BLaER1 treated with 17β-estradiol and CSF1 and Interleukin-3, amounts not matched to agents 10 nM and 100 nM (cell line): ENCODE measurements around the gene TMEM60.
A peak's percentile ranks its signal among the peaks of the same experiment; 100 is the strongest.

Experiments
- H3K27ac ChIP-seq, 11 experiments: shearing (Covaris generic); formaldehyde crosslinking; 2 replicates each; pipeline ENCODE4 v1.8.1; 2022
- H3K27me3 ChIP-seq, 11 experiments: shearing (Covaris generic); formaldehyde crosslinking; 2 replicates each; pipeline ENCODE4 v1.8.1; 2022
- H3K36me3 ChIP-seq, 11 experiments: shearing (Covaris generic); formaldehyde crosslinking; 2 replicates each; pipeline ENCODE4 v1.8.1; 2022
- H3K4me1 ChIP-seq, 10 experiments: shearing (Covaris generic); formaldehyde crosslinking; 2 replicates each; pipeline ENCODE4 v1.8.1; 2022
- H3K4me2 ChIP-seq, 11 experiments: shearing (Covaris generic); formaldehyde crosslinking; 2 replicates each; pipeline ENCODE4 v1.8.1; 2022
- H3K4me3 ChIP-seq, 10 experiments: shearing (Covaris generic); formaldehyde crosslinking; 2 replicates each; pipeline ENCODE4 v1.8.1; 2022
- H3K9ac ChIP-seq, 11 experiments: shearing (Covaris generic); formaldehyde crosslinking; 2 replicates each; pipeline ENCODE4 v1.8.1; 2022
- H3K9me3 ChIP-seq, 11 experiments: shearing (Covaris generic); formaldehyde crosslinking; replicated peaks in 1 of 11; 2 replicates each; pipeline ENCODE4 v1.8.1; 2022
- H4K20me1 ChIP-seq, 11 experiments: shearing (Covaris generic); formaldehyde crosslinking; 2 replicates each; pipeline ENCODE4 v1.8.1; 2022
- Cebpa-rat ChIP-seq, 11 experiments: shearing (Covaris generic); IDR thresholded peaks; 2 replicates each; pipeline ENCODE4 v1.8.1; 2022

TMEM60 gene

DNA sequence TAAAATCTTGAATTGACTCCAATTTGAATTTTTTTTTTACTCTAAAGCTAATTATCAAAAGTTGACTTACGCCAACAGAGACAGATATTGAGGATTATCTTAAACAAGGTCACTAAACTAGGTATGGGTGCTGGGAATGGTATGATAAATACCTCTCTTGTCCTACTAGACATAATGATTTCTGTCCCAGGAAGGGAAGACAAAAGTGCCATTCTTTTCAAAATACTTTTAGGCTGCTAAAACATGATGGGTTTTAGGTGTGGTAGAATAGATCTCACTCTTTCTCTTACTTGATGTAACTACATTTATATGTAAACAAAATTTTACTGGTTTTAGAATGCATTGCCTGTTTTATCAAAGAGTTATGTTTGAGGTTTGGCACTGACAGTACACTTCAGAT is 15.1 kb downstream of the TMEM60 start:
- Histone ChIP-seq H3K4me1 (peaks cover 0 to 15% (median 0%) of the 10 kb centered on the region in 10 experiments; a peak in 4 of 20 replicates), H3K4me3 (no peak overlapping the region), H3K4me2 (no peak overlapping the region), H3K27ac (no peak overlapping the region), H3K9ac (no peak overlapping the region), H3K36me3 (peaks cover 63 to 95% (median 86%) of the 10 kb centered on the region in 11 experiments), H3K27me3 (no peaks in the 10 kb centered on the region), H4K20me1 (peaks cover 0 to 3% (median 0%) of the 10 kb centered on the region in 11 experiments; a peak in 1 of 22 replicates), H3K9me3 (peaks cover 10 to 32% (median 24%) of the 10 kb centered on the region in 11 experiments)
- TF ChIP-seq Cebpa-rat (IDR thresholded peaks at IDR 0.05) = no peak

DNA sequence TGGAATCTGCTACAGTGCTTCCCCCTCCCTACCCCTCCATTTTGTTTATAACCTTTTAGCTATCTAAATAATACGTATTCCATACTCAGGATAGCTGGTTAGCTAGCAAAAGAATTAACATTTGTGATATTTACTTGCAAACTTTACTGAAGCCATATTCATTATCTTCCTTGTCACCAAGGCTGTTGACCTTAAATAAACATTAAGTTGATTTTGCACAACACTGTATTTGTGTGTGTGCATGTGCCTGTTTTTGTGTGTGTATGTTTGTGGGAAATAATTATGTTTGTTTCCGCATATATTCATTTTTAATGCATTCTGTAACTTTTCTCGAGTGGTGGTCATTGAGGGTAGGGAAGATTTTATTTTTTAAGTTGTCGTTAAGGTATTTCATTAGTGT is 15.9 kb downstream of the TMEM60 start:
- H3K9me3 ChIP-seq = peaks cover 10 to 32% (median 24%) of the 10 kb centered on the region in 11 experiments
- H3K9ac ChIP-seq = no peak overlapping the region
- H3K4me1 ChIP-seq = peaks cover 0 to 15% (median 0%) of the 10 kb centered on the region in 10 experiments; a peak in 4 of 20 replicates
- peaks cover 66 to 97% (median 87%) of the 10 kb centered on the region in 11 experiments for H3K36me3 ChIP-seq
- H3K4me2 ChIP-seq = no peak overlapping the region
- no peaks in the 10 kb centered on the region for H3K27me3 ChIP-seq
- no peaks in the 10 kb centered on the region for H4K20me1 ChIP-seq
- H3K4me3 ChIP-seq = no peak overlapping the region
- TF ChIP-seq Cebpa-rat (IDR thresholded peaks at IDR 0.05) = no peak
- H3K27ac ChIP-seq = no peak overlapping the region

DNA sequence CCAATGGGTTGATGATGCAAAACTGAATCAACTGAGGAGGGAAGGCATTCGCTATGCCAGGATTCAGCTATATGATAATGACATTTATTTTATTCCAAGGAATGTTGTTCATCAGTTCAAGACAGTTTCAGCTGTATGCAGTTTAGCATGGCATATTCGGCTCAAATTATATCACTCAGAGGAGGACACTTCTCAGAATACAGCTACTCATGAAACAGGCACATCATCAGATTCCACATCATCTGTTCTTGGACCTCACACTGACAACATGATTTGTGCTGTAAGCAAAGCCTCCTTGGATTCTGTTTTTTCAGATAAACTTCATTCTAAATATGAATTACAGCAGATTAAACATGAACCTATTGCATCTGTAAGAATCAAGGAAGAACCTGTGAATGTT is 19.7 kb downstream of the TMEM60 start:
- no peak for TF ChIP-seq Cebpa-rat (IDR thresholded peaks at IDR 0.05)
- H3K4me2 ChIP-seq = no peak overlapping the region
- no peak overlapping the region for H3K9ac ChIP-seq
- H3K27me3 ChIP-seq = no peaks in the 10 kb centered on the region
- peaks cover 83 to 97% (median 91%) of the 10 kb centered on the region in 11 experiments for H3K36me3 ChIP-seq
- H3K27ac ChIP-seq = no peak overlapping the region
- H3K4me3 ChIP-seq = no peak overlapping the region
- H3K4me1 ChIP-seq = no peaks in the 10 kb centered on the region; a peak in 1 of 20 replicates
- no peaks in the 10 kb centered on the region for H4K20me1 ChIP-seq
- peaks cover 12 to 28% (median 22%) of the 10 kb centered on the region in 11 experiments for H3K9me3 ChIP-seq

DNA sequence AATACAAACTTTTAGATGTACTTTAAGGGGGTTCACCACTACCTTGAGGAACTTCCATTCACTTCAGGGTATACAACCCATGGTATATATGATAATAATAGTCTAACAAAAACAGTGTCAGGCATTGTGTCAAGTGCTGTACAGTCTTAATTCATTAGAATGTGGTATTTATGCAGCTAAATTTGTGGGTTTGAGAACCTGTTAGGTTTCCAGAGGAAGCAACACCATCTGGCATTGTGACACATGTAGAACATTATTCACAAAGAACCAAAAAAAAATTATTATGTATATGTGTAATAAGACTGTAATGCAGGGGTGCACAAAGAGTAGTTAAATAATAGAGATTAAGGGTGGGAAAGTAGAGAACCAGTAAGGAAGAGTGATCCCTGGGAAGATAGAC is 26.3 kb downstream of the TMEM60 start:
- H3K27me3 ChIP-seq = no peaks in the 10 kb centered on the region
- H4K20me1 ChIP-seq = peaks cover 0 to 5% (median 0%) of the 10 kb centered on the region in 11 experiments; a peak in 1 of 22 replicates
- no peak overlapping the region for H3K27ac ChIP-seq
- no peaks in the 10 kb centered on the region; a peak in 1 of 20 replicates for H3K4me1 ChIP-seq
- no peak for TF ChIP-seq Cebpa-rat (IDR thresholded peaks at IDR 0.05)
- H3K4me3 ChIP-seq = no peak overlapping the region
- H3K9me3 ChIP-seq = peaks cover 12 to 25% (median 22%) of the 10 kb centered on the region in 11 experiments
- H3K9ac ChIP-seq = no peak overlapping the region
- H3K4me2 ChIP-seq = no peak overlapping the region
- H3K36me3 ChIP-seq = peaks cover 82 to 92% (median 89%) of the 10 kb centered on the region in 11 experiments

DNA sequence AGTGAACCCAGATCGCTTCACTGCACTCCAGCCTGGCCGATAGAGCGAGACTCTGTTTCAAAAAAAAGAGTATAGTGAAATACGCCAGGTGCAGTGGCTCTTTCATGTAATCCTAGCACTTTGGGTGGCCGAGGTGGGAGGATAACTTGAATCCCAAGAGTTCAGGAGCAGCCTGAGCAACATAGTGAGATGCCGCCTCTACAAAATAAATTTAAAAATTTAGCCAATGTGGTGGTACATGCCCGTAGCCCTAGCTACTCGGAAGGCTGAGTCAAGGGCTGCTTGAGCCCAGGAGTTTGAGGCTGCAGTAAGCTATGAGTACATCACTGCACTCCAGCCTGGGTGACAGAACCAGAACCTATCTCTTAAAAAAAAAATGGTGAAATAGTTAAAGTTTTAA is 27.9 kb downstream of the TMEM60 start:
- Histone ChIP-seq H3K27ac (no peak overlapping the region), H3K36me3 (peaks cover 78 to 90% (median 84%) of the 10 kb centered on the region in 11 experiments), H3K4me3 (no peak overlapping the region), H3K9ac (no peak overlapping the region), H3K4me1 (peaks cover 0 to 13% (median 0%) of the 10 kb centered on the region in 10 experiments; a peak in 8 of 20 replicates), H3K27me3 (no peaks in the 10 kb centered on the region), H3K4me2 (no peak overlapping the region), H3K9me3 (peaks cover 0 to 12% (median 10%) of the 10 kb centered on the region in 11 experiments; a peak in 17 of 22 replicates), H4K20me1 (peaks cover 0 to 10% (median 0%) of the 10 kb centered on the region in 11 experiments; a peak in 5 of 22 replicates)
- no peak for TF ChIP-seq Cebpa-rat (IDR thresholded peaks at IDR 0.05)

DNA sequence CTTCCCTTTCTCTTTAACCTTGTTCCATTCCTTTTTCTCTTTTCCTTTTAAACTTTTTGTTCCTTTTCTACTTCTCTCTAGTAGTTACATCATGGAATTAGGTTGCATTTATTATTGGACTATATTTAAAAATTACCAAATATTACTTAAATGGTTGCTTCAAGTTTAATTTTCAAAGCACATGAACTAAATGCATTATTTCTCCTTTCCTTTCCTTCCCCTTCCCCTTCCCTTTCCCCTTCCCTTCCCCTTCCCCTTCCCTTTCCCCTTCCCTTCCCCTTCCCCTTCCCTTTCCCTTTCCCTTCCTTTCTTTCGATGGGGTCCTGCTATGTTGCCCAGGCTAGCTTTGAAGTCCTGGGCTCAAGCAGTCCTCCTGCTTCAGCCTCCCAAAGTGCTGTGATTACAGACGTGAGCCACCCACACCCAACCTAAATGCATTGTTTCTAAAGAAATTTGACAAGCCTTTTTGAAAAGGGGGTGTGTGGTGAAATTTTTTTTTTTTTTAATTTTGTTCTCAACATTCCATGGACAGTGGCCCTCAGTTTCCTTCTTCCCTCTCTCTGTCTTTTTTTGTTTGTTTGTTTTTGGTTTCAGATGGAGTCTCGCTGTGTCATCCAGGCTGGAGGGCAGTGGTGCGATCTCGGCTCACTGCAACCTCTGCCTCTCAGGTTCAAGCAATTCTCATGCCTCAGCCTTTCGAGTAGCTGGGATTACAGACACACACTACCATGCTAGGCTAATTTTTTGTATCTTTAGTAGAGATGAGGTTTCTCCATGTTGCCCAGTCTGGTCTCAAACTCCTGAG is 31.2 kb downstream of the TMEM60 start:
- no peak for TF ChIP-seq Cebpa-rat (IDR thresholded peaks at IDR 0.05)
- H3K9me3 ChIP-seq = no peaks in the 10 kb centered on the region
- H3K9ac ChIP-seq = no peak overlapping the region
- peaks cover 0 to 36% (median 12%) of the 10 kb centered on the region in 11 experiments; a peak in 12 of 22 replicates for H4K20me1 ChIP-seq
- H3K4me1 ChIP-seq = peaks cover 0 to 23% (median 0%) of the 10 kb centered on the region in 10 experiments; a peak in 9 of 20 replicates
- H3K4me3 ChIP-seq = no peak overlapping the region
- H3K27ac ChIP-seq = no peak overlapping the region
- no peaks in the 10 kb centered on the region for H3K27me3 ChIP-seq
- peaks cover 45 to 72% (median 55%) of the 10 kb centered on the region in 11 experiments for H3K36me3 ChIP-seq
- H3K4me2 ChIP-seq = no peak overlapping the region

DNA sequence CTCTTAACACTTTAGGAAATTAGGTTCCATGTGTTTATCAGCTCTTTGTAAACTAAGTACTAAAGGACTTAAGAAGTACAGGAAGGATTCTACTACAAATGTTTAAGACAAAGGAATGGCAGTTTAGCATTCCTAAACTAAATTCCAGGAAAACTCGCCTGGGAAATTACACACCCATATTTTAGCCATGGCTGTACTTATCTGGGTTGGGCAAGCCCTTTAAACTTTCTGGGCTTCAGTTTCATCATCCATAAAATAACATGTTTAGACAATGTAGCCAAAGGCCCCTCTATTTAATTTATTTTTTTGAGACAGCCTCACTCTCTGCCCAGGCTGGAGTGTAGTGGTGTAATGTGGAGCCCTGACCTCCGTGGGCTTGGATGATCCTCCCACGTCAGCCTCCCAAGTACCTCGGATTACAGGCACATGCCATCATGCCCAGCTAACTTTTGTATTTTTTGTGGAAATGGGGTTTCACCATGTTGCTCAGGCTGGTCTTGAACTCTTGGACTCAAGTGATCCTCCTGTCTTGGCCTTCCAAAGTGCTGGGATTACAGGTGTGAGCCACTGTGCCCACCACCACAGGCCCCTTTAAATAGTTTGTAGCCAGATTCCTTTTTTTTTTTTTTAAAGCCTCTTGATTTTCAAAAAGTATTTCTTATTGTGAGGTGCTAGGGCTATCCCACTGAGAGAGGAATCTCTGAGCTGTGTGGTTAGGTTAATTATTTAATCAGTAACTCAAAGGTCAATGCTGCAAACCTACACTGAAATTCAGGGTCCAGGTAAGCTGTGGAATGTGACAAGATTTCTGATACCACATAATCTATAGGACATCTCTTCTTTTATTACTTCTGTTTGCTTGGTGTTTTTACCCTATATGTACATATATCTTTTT is 32.1 kb downstream of the TMEM60 start:
- Histone ChIP-seq H4K20me1 (peaks cover 0 to 43% (median 14%) of the 10 kb centered on the region in 11 experiments; a peak in 12 of 22 replicates), H3K4me2 (peak overlapping the region in 3 of 11 experiments; percentile 0 to 60 (median 33); a peak in 4 of 22 replicates), H3K27ac (peak overlapping the region in 3 of 11 experiments; percentile 25 to 36 (median 26); a peak in 4 of 22 replicates), H3K27me3 (no peaks in the 10 kb centered on the region), H3K4me3 (no peak overlapping the region), H3K36me3 (peaks cover 38 to 64% (median 47%) of the 10 kb centered on the region in 11 experiments), H3K9ac (no peak overlapping the region), H3K9me3 (no peaks in the 10 kb centered on the region), H3K4me1 (peaks cover 3 to 26% (median 3%) of the 10 kb centered on the region in 10 experiments)
- no peak for TF ChIP-seq Cebpa-rat (IDR thresholded peaks at IDR 0.05)

DNA sequence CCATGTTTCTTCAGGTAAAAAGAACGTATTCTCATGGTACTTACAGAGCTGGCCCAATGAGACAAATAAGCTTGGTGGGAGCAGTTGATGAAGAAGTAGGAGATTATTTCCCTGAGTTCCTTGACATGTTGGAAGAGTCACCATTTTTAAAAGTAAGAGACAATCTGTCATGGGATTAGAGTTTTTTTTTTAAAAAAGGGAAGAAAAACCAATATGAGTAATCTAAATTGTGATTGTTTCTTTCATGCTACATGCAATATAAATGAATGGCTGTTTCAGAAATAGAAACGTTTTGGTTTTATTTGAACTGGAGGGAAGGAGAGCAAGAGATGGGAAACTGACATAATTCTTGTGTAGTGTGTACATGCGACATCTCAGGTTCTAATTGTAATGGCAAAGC is 32.8 kb downstream of the TMEM60 start:
- Histone ChIP-seq H3K9ac (no peak overlapping the region), H3K4me3 (no peak overlapping the region), H4K20me1 (peaks cover 4 to 49% (median 18%) of the 10 kb centered on the region in 11 experiments; a peak in 15 of 22 replicates), H3K4me2 (peak overlapping the region in 3 of 11 experiments; percentile 0 to 60 (median 33); a peak in 4 of 22 replicates), H3K4me1 (peaks cover 9 to 33% (median 10%) of the 10 kb centered on the region in 10 experiments), H3K9me3 (no peaks in the 10 kb centered on the region), H3K27me3 (no peaks in the 10 kb centered on the region), H3K36me3 (peaks cover 31 to 57% (median 43%) of the 10 kb centered on the region in 11 experiments), H3K27ac (peak overlapping the region in 3 of 11 experiments; percentile 25 to 36 (median 26); a peak in 3 of 22 replicates)
- TF ChIP-seq Cebpa-rat (IDR thresholded peaks at IDR 0.05) = no peak
